Measurements from ENCODE around the gene FAM120A. TPM values are rescaled to one million over a fixed set of nuclear protein-coding genes. Genes with fewer than 3 reads are reported as not detected.
"Not testable (repeated sequence)": the region's sequence is repeated elsewhere in the genome, so short reads cannot be mapped to it uniquely, and the experiment has no call there.

Gene FAM120A
- polyA plus RNA-seq, 1 experiment = 89.4 TPM

DNA sequence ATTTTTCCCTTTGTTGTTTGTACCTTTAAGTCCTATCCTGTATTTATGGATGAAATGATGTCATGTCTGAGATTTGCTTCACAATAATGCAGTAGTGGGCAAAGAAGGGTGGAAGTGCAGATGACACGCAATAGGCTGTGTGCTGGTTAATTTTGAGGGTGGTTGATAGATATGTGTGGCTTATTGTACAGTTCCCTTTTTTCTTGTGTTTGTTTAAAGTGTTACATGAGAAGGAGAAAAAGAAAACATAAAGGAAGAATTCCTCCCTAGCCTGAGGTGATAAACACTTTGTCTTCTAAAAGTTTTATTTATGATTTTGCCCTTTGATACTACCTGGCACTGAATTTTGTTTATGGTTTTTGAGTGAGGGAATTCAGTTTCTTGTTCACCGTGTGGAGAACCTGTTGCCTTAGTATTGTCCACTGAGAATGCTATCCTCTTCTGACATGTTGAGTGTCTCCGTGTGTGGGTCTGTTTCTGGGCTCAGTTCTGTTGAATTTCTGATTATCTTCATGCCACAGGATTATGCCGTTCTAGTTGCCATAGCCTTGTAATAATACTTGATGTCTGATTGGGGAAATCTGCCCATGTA, 54.2 kb downstream of the FAM120A start:
- Histone ChIP-seq H3K27me3 (ENCODE audit: control insufficient read depth, insufficient read depth, low read length) (no peaks in the 10 kb centered on the region), H3K4me3 (ENCODE audit: low read depth, low read length) (no peak overlapping the region), H3K36me3 (ENCODE audit: control insufficient read depth, insufficient read depth, low read length) (peaks cover 2% of the 10 kb centered on the region; the same call in 1 of the 2 replicates)
- no peak for DNase-seq (ENCODE audit: low read depth)
- TF ChIP-seq, protein P1, sequence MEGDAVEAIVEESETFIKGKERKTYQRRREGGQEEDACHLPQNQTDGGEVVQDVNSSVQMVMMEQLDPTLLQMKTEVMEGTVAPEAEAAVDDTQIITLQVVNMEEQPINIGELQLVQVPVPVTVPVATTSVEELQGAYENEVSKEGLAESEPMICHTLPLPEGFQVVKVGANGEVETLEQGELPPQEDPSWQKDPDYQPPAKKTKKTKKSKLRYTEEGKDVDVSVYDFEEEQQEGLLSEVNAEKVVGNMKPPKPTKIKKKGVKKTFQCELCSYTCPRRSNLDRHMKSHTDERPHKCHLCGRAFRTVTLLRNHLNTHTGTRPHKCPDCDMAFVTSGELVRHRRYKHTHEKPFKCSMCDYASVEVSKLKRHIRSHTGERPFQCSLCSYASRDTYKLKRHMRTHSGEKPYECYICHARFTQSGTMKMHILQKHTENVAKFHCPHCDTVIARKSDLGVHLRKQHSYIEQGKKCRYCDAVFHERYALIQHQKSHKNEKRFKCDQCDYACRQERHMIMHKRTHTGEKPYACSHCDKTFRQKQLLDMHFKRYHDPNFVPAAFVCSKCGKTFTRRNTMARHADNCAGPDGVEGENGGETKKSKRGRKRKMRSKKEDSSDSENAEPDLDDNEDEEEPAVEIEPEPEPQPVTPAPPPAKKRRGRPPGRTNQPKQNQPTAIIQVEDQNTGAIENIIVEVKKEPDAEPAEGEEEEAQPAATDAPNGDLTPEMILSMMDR (IDR thresholded peaks at IDR 0.05; ENCODE audit: insufficient read depth, low read depth, low read length) = no peak
- ChIA-PET POLR2A (no interaction called here), CTCF (no interaction called here)

DNA sequence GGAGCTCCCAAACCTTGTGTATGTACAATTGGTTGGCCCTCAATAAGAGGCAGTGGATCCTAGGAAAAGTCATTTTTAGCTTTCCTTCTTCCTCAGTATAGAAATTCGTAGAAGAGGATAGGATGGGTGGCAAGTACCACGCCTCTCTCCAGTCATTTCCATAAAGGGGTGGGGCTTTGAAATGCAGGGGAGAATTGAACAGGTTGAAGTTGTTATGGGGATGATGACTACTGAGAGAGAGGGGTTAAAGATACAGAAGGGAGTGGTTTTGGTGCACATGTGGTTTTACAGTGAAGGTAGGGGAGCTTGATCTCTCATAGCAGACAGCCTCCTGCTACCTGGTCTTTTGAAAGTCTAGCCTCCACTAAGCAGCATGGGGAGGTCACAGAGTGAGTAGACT, 56.3 kb downstream of the FAM120A start:
- H3K27me3 ChIP-seq (ENCODE audit: control insufficient read depth, insufficient read depth, low read length) = no peaks in the 10 kb centered on the region
- no peak for DNase-seq (ENCODE audit: low read depth)
- TF ChIP-seq, protein P1 (IDR thresholded peaks at IDR 0.05; ENCODE audit: insufficient read depth, low read depth, low read length) = no peak
- POLR2A ChIA-PET = no interaction called here
- H3K4me3 ChIP-seq (ENCODE audit: low read depth, low read length) = no peak overlapping the region
- H3K36me3 ChIP-seq (ENCODE audit: control insufficient read depth, insufficient read depth, low read length) = peaks cover 2% of the 10 kb centered on the region; the same call in 1 of the 2 replicates
- CTCF ChIA-PET = interaction anchor here (0.9 to 1.4 kb wide), 2 partner anchors 44 to 58 kb away, joined by 3 to 4 read pairs; no protein-coding TSS in a partner anchor

DNA sequence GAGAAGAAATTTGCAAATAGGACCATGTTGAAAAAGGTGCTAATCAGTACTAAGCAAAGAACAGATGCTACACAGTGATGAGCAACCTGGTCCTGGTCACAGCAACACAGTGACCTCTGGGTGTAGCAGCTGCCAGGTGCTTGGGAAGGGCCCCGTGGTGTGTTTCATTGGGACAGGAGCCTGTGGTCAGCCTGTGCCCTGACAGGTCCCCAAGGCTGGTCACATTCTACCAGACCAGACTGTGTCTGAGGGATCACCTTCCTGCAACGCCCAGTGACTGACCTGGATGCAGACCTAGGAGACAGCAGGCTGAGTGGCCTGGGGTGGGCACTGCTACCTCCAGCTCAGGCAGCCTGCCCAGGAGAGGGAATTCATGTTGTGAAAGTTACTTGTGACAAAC, 56.7 kb downstream of the FAM120A start:
- DNase-seq (ENCODE audit: low read depth) = no peak
- ChIA-PET POLR2A (no interaction called here), CTCF (interaction anchor here (0.9 kb wide), 1 partner anchor 44 kb away, joined by 3 read pairs; no protein-coding TSS in a partner anchor)
- Histone ChIP-seq H3K36me3 (ENCODE audit: control insufficient read depth, insufficient read depth, low read length) (peaks cover 2% of the 10 kb centered on the region; the same call in 1 of the 2 replicates), H3K4me3 (ENCODE audit: low read depth, low read length) (no peak overlapping the region), H3K27me3 (ENCODE audit: control insufficient read depth, insufficient read depth, low read length) (no peaks in the 10 kb centered on the region)
- TF ChIP-seq, protein P1 (IDR thresholded peaks at IDR 0.05; ENCODE audit: insufficient read depth, low read depth, low read length) = no peak

DNA sequence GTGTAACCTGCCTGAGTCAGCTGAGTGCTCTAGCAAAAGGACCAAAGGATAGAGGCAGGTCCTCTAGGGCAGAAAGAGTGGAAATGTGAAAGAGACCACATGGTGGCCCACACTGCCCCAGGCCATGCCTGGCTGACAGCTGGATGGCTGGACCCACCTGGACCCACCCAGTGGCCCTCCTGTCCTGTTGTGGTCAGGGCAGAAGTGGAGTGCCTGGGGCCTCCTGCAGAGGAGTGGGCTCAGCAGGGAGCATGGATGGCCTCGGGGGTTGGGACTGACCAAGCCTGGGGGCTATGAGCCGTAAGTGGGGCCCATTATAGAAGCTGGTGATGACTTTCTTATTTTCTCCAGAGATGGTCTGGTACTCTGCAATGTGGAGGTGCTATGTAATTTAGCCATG, 57.6 kb downstream of the FAM120A start:
- TF ChIP-seq, protein P1 (IDR thresholded peaks at IDR 0.05; ENCODE audit: insufficient read depth, low read depth, low read length) = no peak
- H3K27me3 ChIP-seq (ENCODE audit: control insufficient read depth, insufficient read depth, low read length) = no peaks in the 10 kb centered on the region
- CTCF ChIA-PET = no interaction called here
- peaks cover 2% of the 10 kb centered on the region; the same call in 1 of the 2 replicates for H3K36me3 ChIP-seq (ENCODE audit: control insufficient read depth, insufficient read depth, low read length)
- POLR2A ChIA-PET = no interaction called here
- H3K4me3 ChIP-seq (ENCODE audit: low read depth, low read length) = no peak overlapping the region
- DNase-seq (ENCODE audit: low read depth) = no peak

DNA sequence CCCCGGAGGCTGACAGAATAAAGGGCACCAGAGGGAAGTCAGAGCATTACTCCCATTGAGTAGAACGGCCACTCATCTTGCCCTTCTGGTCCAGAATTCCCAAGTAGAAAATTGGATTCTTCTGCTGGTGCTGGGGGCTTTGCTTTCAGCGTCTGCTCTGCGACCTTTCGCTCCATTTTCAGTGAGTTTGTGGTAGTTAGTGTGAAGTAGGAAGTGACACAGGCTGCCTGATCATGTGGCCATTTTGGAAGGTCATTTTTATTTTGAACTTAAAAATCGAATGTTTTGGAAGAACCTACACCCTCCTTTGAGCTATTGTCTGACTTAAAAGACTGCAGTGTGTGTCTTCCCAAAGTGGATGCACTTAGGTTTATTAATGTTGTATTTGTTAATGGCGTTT, 58.6 kb downstream of the FAM120A start:
- POLR2A ChIA-PET = no interaction called here
- H3K36me3 ChIP-seq (ENCODE audit: control insufficient read depth, insufficient read depth, low read length) = peaks cover 2% of the 10 kb centered on the region; the same call in 1 of the 2 replicates
- TF ChIP-seq, protein P1 (IDR thresholded peaks at IDR 0.05; ENCODE audit: insufficient read depth, low read depth, low read length) = no peak
- H3K27me3 ChIP-seq (ENCODE audit: control insufficient read depth, insufficient read depth, low read length) = no peaks in the 10 kb centered on the region
- H3K4me3 ChIP-seq (ENCODE audit: low read depth, low read length) = no peak overlapping the region
- CTCF ChIA-PET = no interaction called here
- DNase-seq (ENCODE audit: low read depth) = no peak

DNA sequence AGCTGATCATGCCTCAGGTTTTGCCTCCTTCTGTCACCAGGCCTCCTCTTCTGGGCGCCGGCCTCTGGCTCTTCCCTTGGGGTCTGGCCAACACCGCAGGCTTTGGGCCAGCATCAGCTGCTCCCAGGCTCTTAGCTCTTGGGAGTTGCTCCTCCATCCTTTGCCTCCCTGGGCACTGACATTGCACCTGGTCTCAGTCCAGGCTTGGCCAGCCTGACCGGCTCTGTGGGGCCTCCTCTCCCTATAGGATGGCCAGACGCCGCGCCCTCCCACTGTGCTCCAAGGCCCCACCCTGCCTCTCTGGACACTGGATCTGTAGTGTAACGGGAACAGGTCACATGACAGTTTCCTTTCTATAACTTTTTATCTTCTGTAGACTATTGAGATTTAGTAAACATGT, 59.7 kb downstream of the FAM120A start:
- DNase-seq (ENCODE audit: low read depth); H3K27me3 ChIP-seq (ENCODE audit: control insufficient read depth, insufficient read depth, low read length); H3K4me3 ChIP-seq (ENCODE audit: low read depth, low read length); POLR2A ChIA-PET; CTCF ChIA-PET; H3K36me3 ChIP-seq (ENCODE audit: control insufficient read depth, insufficient read depth, low read length): not testable (repeated sequence)

DNA sequence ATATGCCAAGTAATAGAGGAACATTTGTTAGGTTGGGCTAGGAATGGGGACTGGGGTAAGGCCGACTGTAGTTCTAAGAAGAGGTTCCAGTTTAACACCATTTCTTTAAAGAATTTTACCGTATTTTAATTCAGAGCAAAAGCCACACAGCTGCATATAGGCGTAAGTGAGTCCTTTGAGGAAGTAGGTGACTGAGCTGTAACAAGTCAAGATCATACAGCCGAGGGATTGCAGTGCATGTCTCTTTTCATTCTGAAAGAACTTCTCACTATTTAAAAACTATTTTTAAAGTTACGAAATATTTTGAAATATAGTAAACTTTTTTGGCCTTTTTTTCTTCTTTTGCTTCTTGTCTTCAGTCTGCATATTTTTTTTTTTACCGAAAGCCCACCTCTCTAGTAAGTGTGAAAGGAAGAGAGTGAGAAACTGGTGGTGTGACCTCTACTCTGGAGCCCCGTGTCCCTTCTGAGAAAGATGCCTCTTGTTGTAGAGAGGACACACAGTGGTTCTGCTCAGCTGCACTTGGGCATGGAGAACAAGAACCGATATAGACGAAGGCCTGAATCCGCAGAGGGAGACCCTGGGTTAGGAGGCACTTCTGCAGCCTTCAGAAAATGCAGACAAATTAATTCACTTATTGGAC, 60.8 kb downstream of the FAM120A start:
- DNase-seq (ENCODE audit: low read depth); H3K36me3 ChIP-seq (ENCODE audit: control insufficient read depth, insufficient read depth, low read length); POLR2A ChIA-PET; CTCF ChIA-PET; H3K27me3 ChIP-seq (ENCODE audit: control insufficient read depth, insufficient read depth, low read length); H3K4me3 ChIP-seq (ENCODE audit: low read depth, low read length): not testable (repeated sequence)
